HAP-1 (cell line): ENCODE measurements around the gene OR2B6.
"Not testable (repeated sequence)": the region's sequence is repeated elsewhere in the genome, so short reads cannot be mapped to it uniquely, and the experiment has no call there.

Source experiments
- DNase-seq, 2 experiments: peaks; one replicate each; pipeline ENCODE4 v3.0.0-alpha.2; 2016 to 2020; ENCODE audit warnings: low spot score in 2 of 2
- H3K27me3 ChIP-seq: fragments of 250-450 bp; sonication (Bioruptor Pico); 2 replicates; pipeline ENCODE4 v1.5.1; 2020; ENCODE audit warnings: low read depth, mild to moderate bottlenecking, moderate library complexity
- H3K36me3 ChIP-seq: fragments of 250-450 bp; sonication (Bioruptor Pico); replicated peaks from 2 replicates; pipeline ENCODE4 v1.5.1; 2020; ENCODE audit warnings: mild to moderate bottlenecking
- H3K4me1 ChIP-seq: fragments of 250-450 bp; sonication (Bioruptor Pico); 2 replicates; pipeline ENCODE4 v1.5.1; 2020; ENCODE audit warnings: mild to moderate bottlenecking
- H3K4me3 ChIP-seq: fragments of 250-450 bp; sonication (Bioruptor Pico); 2 replicates; pipeline ENCODE4 v1.5.1; 2020; ENCODE audit warnings: mild to moderate bottlenecking, moderate library complexity
- H3K9me3 ChIP-seq: fragments of 250-450 bp; sonication (Bioruptor Pico); 2 replicates; pipeline ENCODE4 v1.5.1; 2020; ENCODE audit warnings: mild to moderate bottlenecking, moderate library complexity
- in situ Hi-C: fragments of 300-500 bp; cut with MboI; formaldehyde crosslinking; loops from 3 replicates; pipeline ENCODE4 v1.14.3; 2020; ENCODE audit warnings: low sequenced_read_pairs, inconsistent platforms, mixed read lengths

The OR2B6 gene

GRCh38 chr6:27956941-27957340 is at the start of gene OR2B6:
Gene OR2B6 (plus strand): TSS chr6:27957241. CDS start chr6:27957241, 0 bp downstream.
- Histone ChIP-seq H3K27me3 (peaks cover 10% of the 10 kb centered on the region; the same call in 1 of the 2 replicates), H3K4me1 (no peaks in the 10 kb centered on the region), H3K36me3 (no peaks in the 10 kb centered on the region), H3K4me3 (no peak within 1 kb of the TSS), H3K9me3 (no peaks in the 10 kb centered on the region)
- in situ Hi-C loops: no loop called here
- DNase-seq: no peak

- no peak for DNase-seq
- Histone ChIP-seq H3K36me3 (no peaks in the 10 kb centered on the region), H3K9me3 (no peaks in the 10 kb centered on the region), H3K27me3 (no peaks in the 10 kb centered on the region), H3K4me1 (peaks cover 5% of the 10 kb centered on the region), H3K4me3 (no peak overlapping the region)
- in situ Hi-C loops: no loop called here
Measured at GRCh38 chr6:27908017-27908416, 49.0 kb upstream of the OR2B6 start.

GRCh38 chr6:27911956-27912446 is 45.0 kb upstream of the OR2B6 start, which contains the start of gene OR2B2:
Gene OR2B2 (minus strand): TSS chr6:27912396. CDS start chr6:27912319, 77 bp downstream.
- Histone ChIP-seq H3K4me3 (no peak within 1 kb of the TSS), H3K27me3 (no peaks in the 10 kb centered on the region), H3K9me3 (no peaks in the 10 kb centered on the region), H3K4me1 (peaks cover 3% of the 10 kb centered on the region), H3K36me3 (no peaks in the 10 kb centered on the region)
- in situ Hi-C loops: no loop called here
- no peak for DNase-seq

- no peak for DNase-seq
Measured at GRCh38 chr6:27922949-27923348, 34.1 kb upstream of the OR2B6 start.

GRCh38 chr6:27924179-27924578 is 32.9 kb upstream of the OR2B6 start:
- H3K4me3 ChIP-seq: no peak overlapping the region
- H3K36me3 ChIP-seq: no peaks in the 10 kb centered on the region
- H3K4me1 ChIP-seq: no peaks in the 10 kb centered on the region
- in situ Hi-C loops: no loop called here
- no peaks in the 10 kb centered on the region; the same call in 1 of the 2 replicates for H3K27me3 ChIP-seq
- no peak for DNase-seq
- no peaks in the 10 kb centered on the region for H3K9me3 ChIP-seq

More at GRCh38 chr6:27922949-27923348, 34.1 kb upstream of the OR2B6 start:
- Histone ChIP-seq H3K36me3 (no peaks in the 10 kb centered on the region), H3K4me3 (no peak overlapping the region), H3K9me3 (no peaks in the 10 kb centered on the region), H3K27me3 (no peaks in the 10 kb centered on the region; the same call in 1 of the 2 replicates), H3K4me1 (no peaks in the 10 kb centered on the region)
- in situ Hi-C loops: no loop called here

GRCh38 chr6:27928041-27928440 is 29.0 kb upstream of the OR2B6 start:
- H3K9me3 ChIP-seq, in situ Hi-C loops, DNase-seq, H3K36me3 ChIP-seq, H3K4me3 ChIP-seq, H3K27me3 ChIP-seq, H3K4me1 ChIP-seq: not testable (repeated sequence)

GRCh38 chr6:27929930-27930329 is 27.1 kb upstream of the OR2B6 start:
- H3K27me3 ChIP-seq, H3K4me3 ChIP-seq, H3K9me3 ChIP-seq, in situ Hi-C loops, H3K36me3 ChIP-seq, DNase-seq, H3K4me1 ChIP-seq: not testable (repeated sequence)

GRCh38 chr6:27931209-27931608 is 25.8 kb upstream of the OR2B6 start:
- H3K27me3 ChIP-seq: no peaks in the 10 kb centered on the region
- no peak overlapping the region for H3K4me3 ChIP-seq
- no peaks in the 10 kb centered on the region for H3K36me3 ChIP-seq
- H3K4me1 ChIP-seq: no peaks in the 10 kb centered on the region
- no peak for DNase-seq
- no peaks in the 10 kb centered on the region for H3K9me3 ChIP-seq
- in situ Hi-C loops: no loop called here

GRCh38 chr6:27940766-27941165 is 16.3 kb upstream of the OR2B6 start:
- in situ Hi-C loops: no loop called here
- Histone ChIP-seq H3K4me3 (no peak overlapping the region), H3K4me1 (no peaks in the 10 kb centered on the region), H3K27me3 (no peaks in the 10 kb centered on the region), H3K36me3 (no peaks in the 10 kb centered on the region), H3K9me3 (no peaks in the 10 kb centered on the region)
- no peak for DNase-seq

GRCh38 chr6:27943072-27943471 is 14.0 kb upstream of the OR2B6 start:
- in situ Hi-C loops, H3K9me3 ChIP-seq, H3K4me3 ChIP-seq, H3K27me3 ChIP-seq, H3K4me1 ChIP-seq, H3K36me3 ChIP-seq, DNase-seq: not testable (repeated sequence)

GRCh38 chr6:27948237-27948636 is 8.8 kb upstream of the OR2B6 start:
- no peak overlapping the region for H3K4me3 ChIP-seq
- no peak for DNase-seq
- no peaks in the 10 kb centered on the region for H3K9me3 ChIP-seq
- no peaks in the 10 kb centered on the region for H3K4me1 ChIP-seq
- in situ Hi-C loops: no loop called here
- H3K27me3 ChIP-seq: 0 out of 2 replicates have a peak, but pooled peaks cover 3% of the 10 kb centered on the region
- no peaks in the 10 kb centered on the region for H3K36me3 ChIP-seq

GRCh38 chr6:27951040-27951439 is 6.0 kb upstream of the OR2B6 start:
- Histone ChIP-seq H3K36me3 (no peaks in the 10 kb centered on the region), H3K9me3 (no peaks in the 10 kb centered on the region), H3K4me1 (no peaks in the 10 kb centered on the region), H3K4me3 (no peak overlapping the region), H3K27me3 (0 out of 2 replicates have a peak, but pooled peaks cover 3% of the 10 kb centered on the region)
- in situ Hi-C loops: no loop called here
- no peak for DNase-seq

GRCh38 chr6:27957516-27957915 is 475 bp downstream of the OR2B6 start:
- in situ Hi-C loops: no loop called here
- no peak for DNase-seq
- no peaks in the 10 kb centered on the region for H3K4me1 ChIP-seq
- H3K9me3 ChIP-seq: no peaks in the 10 kb centered on the region
- H3K4me3 ChIP-seq: no peak overlapping the region
- H3K36me3 ChIP-seq: no peaks in the 10 kb centered on the region
- peaks cover 10% of the 10 kb centered on the region; the same call in 1 of the 2 replicates for H3K27me3 ChIP-seq

- Histone ChIP-seq H3K27me3 (peaks cover 7% of the 10 kb centered on the region; the same call in 1 of the 2 replicates), H3K9me3 (no peaks in the 10 kb centered on the region), H3K4me1 (no peaks in the 10 kb centered on the region), H3K4me3 (no peak overlapping the region), H3K36me3 (no peaks in the 10 kb centered on the region)
- DNase-seq: no peak
- in situ Hi-C loops: no loop called here
Measured at GRCh38 chr6:27962506-27962905, 5.5 kb downstream of the OR2B6 start.

- in situ Hi-C loops: no loop called here
Measured at GRCh38 chr6:27966044-27966443, 9.0 kb downstream of the OR2B6 start.

More at GRCh38 chr6:27966044-27966443, 9.0 kb downstream of the OR2B6 start:
- Histone ChIP-seq H3K36me3 (no peaks in the 10 kb centered on the region), H3K9me3 (no peaks in the 10 kb centered on the region), H3K4me3 (no peak overlapping the region), H3K4me1 (no peaks in the 10 kb centered on the region), H3K27me3 (no peaks in the 10 kb centered on the region)
- DNase-seq: no peak
